Tibial nerve (tissue), 4 donors: Measurements from ENCODE around the gene UNCX. TPM values are rescaled to one million over a fixed set of nuclear protein-coding genes. Genes with fewer than 3 reads are reported as not detected.

Source experiments
- DNase-seq, 2 donors: peaks; one replicate each; pipeline ENCODE4 v3.0.0-alpha.2; 2019; ENCODE audit warnings: low spot score in 2 of 2
- H3K27ac ChIP-seq, 4 donors: fragments of 200-600 bp; sonication (generic) in 3 of 4; one replicate each; pipeline ENCODE4 v1.5.1; 2017 to 2019; ENCODE audit warnings: mild to moderate bottlenecking in 1 of 4
- H3K27me3 ChIP-seq, 2 donors: fragments of 200-600 bp; sonication (generic) in 1 of 2; one replicate each; pipeline versions ENCODE4 v1.5.1 to v1.6.0; 2017 to 2019
- H3K36me3 ChIP-seq, 3 donors: fragments of 200-600 bp; sonication (generic); one replicate each; pipeline ENCODE4 v1.5.1; 2018 to 2019
- H3K4me1 ChIP-seq, 4 donors: fragments of 200-600 bp; sonication (generic) in 3 of 4; one replicate each; pipeline ENCODE4 v1.5.1; 2017 to 2019
- H3K4me3 ChIP-seq, 4 donors: fragments of 200-600 bp; sonication (generic) in 3 of 4; one replicate each; pipeline ENCODE4 v1.5.1; 2017 to 2019; ENCODE audit warnings: mild to moderate bottlenecking in 1 of 4, moderate library complexity in 1 of 4
- H3K9me3 ChIP-seq, 4 donors: fragments of 200-600 bp; sonication (generic) in 3 of 4; one replicate each; pipeline ENCODE4 v1.5.1; 2017 to 2019
- EP300 ChIP-seq, 2 donors: sonication (generic); formaldehyde crosslinking; IDR thresholded peaks; one replicate each; pipeline ENCODE4 v1.6.1; 2017; ENCODE audit warnings: antibody characterized with exemption in 2 of 2, mild to moderate bottlenecking in 1 of 2
- POLR2A ChIP-seq, 2 donors: fragments of 450-650 bp; IDR thresholded peaks; one replicate each; pipeline ENCODE4 v1.6.1; 2017; ENCODE audit warnings: antibody characterized with exemption in 2 of 2, mild to moderate bottlenecking in 2 of 2, moderate library complexity in 2 of 2
- WGBS, 2 donors: methylation state at CpG; one replicate each; pipeline ENCODE4 v1.1.5; 2018; 5-methylcytosine and 5-hydroxymethylcytosine counted together
- total RNA-seq, 4 donors: library from RNA; depleted of rRNA; stranded (reverse); fragments of >200 nt; gene quantifications; one replicate each; pipeline ENCODE4 v1.1.0, GENCODE V29; 2016
- TF ChIP-seq, protein P1 (sequence below), 5 experiments: fragments of 200-600 bp in 3 of 5; fragments of 450-650 bp in 2 of 5; sonication (generic) in 3 of 5; IDR thresholded peaks; one replicate each; pipeline ENCODE4 v1.5.1; 2016 to 2019; ENCODE audit warnings: antibody characterized with exemption in 5 of 5, mild to moderate bottlenecking in 3 of 5, moderate library complexity in 2 of 5

UNCX gene
- not detected for total RNA-seq

DNA sequence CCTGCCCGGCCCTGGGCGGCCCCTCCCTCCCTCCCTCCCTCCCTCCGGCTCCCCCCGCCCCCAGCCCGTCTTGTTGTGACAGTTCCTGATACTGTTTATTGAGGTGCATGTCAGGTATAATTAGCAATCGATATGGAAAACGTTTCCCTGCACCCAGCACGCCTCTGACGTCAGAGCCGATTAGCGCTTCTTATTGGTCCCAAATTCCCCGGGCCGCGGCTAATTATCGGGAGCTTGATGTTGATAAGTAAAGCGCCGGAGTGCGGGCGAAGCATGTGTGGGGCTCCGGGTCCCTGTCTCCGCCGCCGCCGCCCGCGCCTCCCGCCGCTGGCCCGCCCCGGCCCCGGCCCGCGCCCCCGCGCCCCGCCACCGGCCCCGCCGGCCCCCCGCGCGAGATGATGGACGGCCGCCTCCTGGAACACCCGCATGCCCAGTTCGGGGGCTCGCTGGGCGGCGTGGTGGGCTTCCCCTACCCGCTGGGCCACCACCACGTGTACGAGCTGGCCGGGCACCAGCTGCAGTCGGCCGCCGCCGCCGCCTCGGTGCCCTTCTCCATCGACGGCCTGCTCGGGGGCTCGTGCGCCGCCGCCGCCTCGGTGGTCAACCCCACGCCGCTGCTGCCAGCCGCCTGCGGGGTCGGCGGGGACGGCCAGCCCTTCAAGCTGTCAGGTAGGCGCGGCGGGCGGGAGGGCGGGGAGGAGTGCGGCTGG, at the start of gene UNCX:
UNCX (plus strand) TSS at position 250 of the 710 bp plus-strand sequence; CDS start at position 396, 146 bp downstream.
- H3K27me3 ChIP-seq = peaks cover 6 to 87% of the 10 kb centered on the region in 2 donors
- no peak for TF ChIP-seq POLR2A (IDR thresholded peaks at IDR 0.05)
- TF ChIP-seq EP300 (IDR thresholded peaks at IDR 0.05) = no peak
- TF ChIP-seq, protein P1, sequence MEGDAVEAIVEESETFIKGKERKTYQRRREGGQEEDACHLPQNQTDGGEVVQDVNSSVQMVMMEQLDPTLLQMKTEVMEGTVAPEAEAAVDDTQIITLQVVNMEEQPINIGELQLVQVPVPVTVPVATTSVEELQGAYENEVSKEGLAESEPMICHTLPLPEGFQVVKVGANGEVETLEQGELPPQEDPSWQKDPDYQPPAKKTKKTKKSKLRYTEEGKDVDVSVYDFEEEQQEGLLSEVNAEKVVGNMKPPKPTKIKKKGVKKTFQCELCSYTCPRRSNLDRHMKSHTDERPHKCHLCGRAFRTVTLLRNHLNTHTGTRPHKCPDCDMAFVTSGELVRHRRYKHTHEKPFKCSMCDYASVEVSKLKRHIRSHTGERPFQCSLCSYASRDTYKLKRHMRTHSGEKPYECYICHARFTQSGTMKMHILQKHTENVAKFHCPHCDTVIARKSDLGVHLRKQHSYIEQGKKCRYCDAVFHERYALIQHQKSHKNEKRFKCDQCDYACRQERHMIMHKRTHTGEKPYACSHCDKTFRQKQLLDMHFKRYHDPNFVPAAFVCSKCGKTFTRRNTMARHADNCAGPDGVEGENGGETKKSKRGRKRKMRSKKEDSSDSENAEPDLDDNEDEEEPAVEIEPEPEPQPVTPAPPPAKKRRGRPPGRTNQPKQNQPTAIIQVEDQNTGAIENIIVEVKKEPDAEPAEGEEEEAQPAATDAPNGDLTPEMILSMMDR (IDR thresholded peaks at IDR 0.05) = no peak
- H3K4me1 ChIP-seq = peaks cover 0 to 72% (median 2%) of the 10 kb centered on the region in 4 donors
- WGBS, 2 donors = 1 to 2% methylated on average over 10 to 28 of the region's 81 CpGs
- no peak for DNase-seq
- no peak within 1 kb of the TSS for H3K4me3 ChIP-seq
- H3K27ac ChIP-seq = no peak within 1 kb of the TSS
- no peaks in the 10 kb centered on the region for H3K36me3 ChIP-seq
- no peaks in the 10 kb centered on the region for H3K9me3 ChIP-seq

DNA sequence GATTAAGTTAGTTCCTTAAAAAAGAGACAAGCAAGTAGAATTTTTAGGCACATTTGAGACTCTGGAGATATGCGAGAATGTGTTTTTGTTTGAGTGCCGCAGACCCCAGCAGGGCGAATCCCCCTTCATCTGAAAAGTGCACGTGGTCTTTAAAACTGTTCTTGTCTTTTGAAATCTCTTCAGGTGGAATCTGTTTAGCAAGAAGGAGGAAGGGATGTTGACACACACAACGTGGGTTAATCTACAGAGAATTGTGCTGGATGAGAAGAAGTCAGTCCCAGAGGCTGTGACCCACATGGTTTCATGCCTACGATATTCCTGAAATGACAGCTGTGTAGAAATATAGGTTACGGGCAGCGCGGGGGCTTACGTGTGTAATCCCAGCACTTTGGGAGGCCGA, 45.5 kb upstream of the UNCX start:
- no peak overlapping the region for H3K27ac ChIP-seq
- DNase-seq = no peak
- no peaks in the 10 kb centered on the region for H3K9me3 ChIP-seq
- TF ChIP-seq, protein P1 (IDR thresholded peaks at IDR 0.05) = no peak
- TF ChIP-seq EP300 (IDR thresholded peaks at IDR 0.05) = no peak
- TF ChIP-seq POLR2A (IDR thresholded peaks at IDR 0.05) = no peak
- H3K4me1 ChIP-seq = no peaks in the 10 kb centered on the region
- H3K36me3 ChIP-seq = no peaks in the 10 kb centered on the region
- no peak overlapping the region for H3K4me3 ChIP-seq
- peaks cover 0 to 77% of the 10 kb centered on the region in 2 donors for H3K27me3 ChIP-seq
- WGBS, 2 donors = 78 to 81% methylated on average over 11 of the region's 11 CpGs

DNA sequence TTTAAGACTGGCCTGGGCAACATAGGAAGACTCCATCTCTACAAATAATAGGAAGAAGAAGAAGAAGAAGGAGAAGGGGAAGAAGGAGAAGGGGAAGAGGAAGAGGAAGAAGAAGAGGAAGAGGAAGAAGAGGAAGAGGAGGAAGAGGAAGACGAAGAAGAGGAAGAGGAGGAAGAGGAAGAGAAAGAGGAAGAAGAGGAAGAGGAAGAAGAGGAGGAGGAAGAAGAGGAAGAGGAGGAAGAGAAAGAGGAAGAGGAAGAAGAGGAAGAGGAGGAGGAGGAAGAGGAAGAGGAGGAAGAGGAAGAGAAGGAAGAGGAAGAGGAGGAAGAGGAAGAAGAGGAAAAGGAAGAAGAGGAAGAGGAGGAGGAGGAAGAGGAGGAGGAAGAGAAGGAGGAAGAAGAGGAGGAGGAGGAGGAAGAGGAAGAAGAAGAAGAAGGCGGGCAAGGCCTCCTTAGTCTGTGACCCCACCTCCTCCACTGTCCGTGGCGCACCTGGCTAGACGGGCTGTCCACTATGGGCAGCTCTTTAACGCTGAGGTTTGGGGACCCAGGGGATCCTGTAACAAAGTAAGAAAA, 43.9 kb upstream of the UNCX start:
- DNase-seq = no peak
- TF ChIP-seq, protein P1 (IDR thresholded peaks at IDR 0.05) = no peak
- TF ChIP-seq EP300 (IDR thresholded peaks at IDR 0.05) (no peak), POLR2A (IDR thresholded peaks at IDR 0.05) (no peak)
- H3K36me3 ChIP-seq = no peaks in the 10 kb centered on the region
- H3K27me3 ChIP-seq = peaks cover 0 to 76% of the 10 kb centered on the region in 2 donors
- H3K9me3 ChIP-seq = no peaks in the 10 kb centered on the region
- no peak overlapping the region for H3K4me3 ChIP-seq
- H3K4me1 ChIP-seq = no peaks in the 10 kb centered on the region
- WGBS, 2 donors = 85% methylated on average over 5 of the region's 6 CpGs
- no peak overlapping the region for H3K27ac ChIP-seq

DNA sequence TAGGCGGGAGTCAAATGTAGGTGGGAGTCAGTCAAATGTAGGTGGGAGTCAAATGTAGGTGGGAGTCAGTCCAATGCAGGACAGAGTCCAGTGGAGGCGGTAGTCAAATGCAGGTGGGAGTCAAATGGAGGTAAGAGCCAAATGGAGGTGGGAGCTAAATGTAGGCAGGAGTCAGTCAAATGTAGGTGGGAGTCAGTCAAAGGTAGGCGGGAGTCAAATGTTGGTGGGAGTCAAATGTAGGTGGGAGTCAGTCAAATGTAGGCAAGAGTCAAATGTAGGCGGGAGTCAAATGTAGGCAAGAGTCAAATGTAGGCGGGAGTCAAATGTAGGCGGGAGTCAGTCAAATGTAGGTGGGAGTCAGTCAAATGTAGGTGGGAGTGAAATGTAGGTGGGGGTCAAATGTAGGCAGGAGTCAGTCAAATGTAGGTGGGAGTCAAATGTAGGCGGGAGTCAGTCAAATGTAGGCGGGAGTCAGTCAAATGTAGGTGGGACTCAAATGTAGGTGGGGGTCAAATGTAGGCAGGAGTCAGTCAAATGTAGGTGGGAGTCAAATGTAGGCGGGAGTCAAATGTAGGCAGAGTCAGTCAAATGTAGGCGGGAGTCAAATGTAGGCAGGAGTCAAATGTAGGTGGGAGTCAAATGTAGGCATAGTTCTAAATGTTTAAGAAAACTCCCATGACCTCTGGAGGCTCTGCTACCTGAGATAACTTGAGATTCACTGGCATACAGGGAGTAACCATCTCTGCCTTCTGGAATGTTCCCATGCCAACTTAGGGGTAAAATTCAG, 42.5 kb upstream of the UNCX start:
- peaks cover 0 to 82% of the 10 kb centered on the region in 2 donors for H3K27me3 ChIP-seq
- no peaks in the 10 kb centered on the region for H3K9me3 ChIP-seq
- 86 to 88% methylated on average over 10 of the region's 10 CpGs for WGBS, 2 donors
- no peak for DNase-seq
- no peaks in the 10 kb centered on the region for H3K36me3 ChIP-seq
- no peak for TF ChIP-seq POLR2A (IDR thresholded peaks at IDR 0.05)
- TF ChIP-seq EP300 (IDR thresholded peaks at IDR 0.05) = no peak
- TF ChIP-seq, protein P1 (IDR thresholded peaks at IDR 0.05) = no peak
- no peak overlapping the region for H3K27ac ChIP-seq
- H3K4me3 ChIP-seq = no peak overlapping the region
- H3K4me1 ChIP-seq = no peaks in the 10 kb centered on the region
